Measurements from ENCODE around the gene MCF2. TPM values are rescaled to one million over a fixed set of nuclear protein-coding genes. Genes with fewer than 3 reads are reported as not detected.

MCF2 gene
- total RNA-seq (2012; rRNA removed) (under 0.01 TPM in 1 of 2 replicates, not detected in the other), polyA plus RNA-seq (2012; rRNA removed) (0.07 TPM in 1 of 2 replicates, not detected in the other), Bru-seq, nascent RNA (percentile 15 among the genes with signal in this experiment), BruChase-seq, experiment 1, labeled RNA remaining after a 6-hour chase (percentile 20 among the genes with signal in this experiment), BruChase-seq, experiment 2, labeled RNA remaining after a 2-hour chase (percentile 20 among the genes with signal in this experiment)
- polyA plus RNA-seq (2012; cell fraction: cytosol; rRNA removed): not detected in 2 replicates
- 0.07 TPM in 1 of 2 replicates, not detected in the other for polyA plus RNA-seq (2012; cell fraction: nucleus; rRNA removed; ENCODE audit: low replicate concordance)
- long read RNA-seq: 0 reads

DNA sequence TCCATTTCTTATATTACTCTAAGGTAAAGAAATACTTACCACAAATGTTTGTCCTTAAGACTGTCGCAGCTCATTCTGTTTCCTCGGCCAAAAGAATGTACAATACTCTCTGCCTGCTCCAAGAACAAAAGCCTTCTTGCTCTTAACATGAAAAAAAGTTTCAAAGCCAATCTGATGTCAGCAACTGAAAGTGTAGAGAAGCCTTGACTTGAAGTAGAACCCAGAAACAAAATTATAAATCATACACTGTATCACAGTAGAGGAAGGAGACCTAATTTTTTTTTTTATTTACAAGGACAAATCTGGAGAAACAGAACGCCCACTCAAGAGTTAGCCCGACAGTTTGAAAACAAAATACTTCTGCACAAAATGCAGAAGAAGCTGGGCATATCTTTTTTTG is at the start of gene MCF2:
MCF2 (minus strand) TSS at position 101 of the 400 bp plus-strand sequence. CDS start 56,423 bp downstream, outside the sequence.
- dilution Hi-C loops (cut with HindIII; ENCODE audit: low sequenced_read_pairs, unreplicated experiment): no loop called here
- ChIA-PET POLR2A (ENCODE audit: unreplicated experiment) (no interaction called here), CTCF (no interaction called here)
- no peaks in the 10 kb centered on the region for H3K27me3 ChIP-seq (ENCODE audit: control insufficient read depth, insufficient read depth, low read length)
- no peak within 1 kb of the TSS for H2AK5ac ChIP-seq (ENCODE audit: low read depth, low read length)
- H3K14ac ChIP-seq (replicated peaks; ENCODE audit: low read depth, low read length): no peak within 1 kb of the TSS
- intact Hi-C loops (cut with micrococcal nuclease): no loop called here
- H4K91ac ChIP-seq (ENCODE audit: insufficient read depth, low read depth, low read length): no peak within 1 kb of the TSS
- in situ Hi-C loops (cut with MboI; ENCODE audit: low sequenced_read_pairs): no loop called here
- H3K79me1 ChIP-seq (ENCODE audit: low read depth in 1 of 2, low read length in 2 of 2): no peaks in the 10 kb centered on the region
- H4K20me1 ChIP-seq (ENCODE audit: insufficient read depth, low read length): no peaks in the 10 kb centered on the region
- no peak within 1 kb of the TSS for H3K4me2 ChIP-seq (ENCODE audit: low read depth, low read length)
- H2BK5ac ChIP-seq (ENCODE audit: low read depth, low read length, poor library complexity, severe bottlenecking): no peak within 1 kb of the TSS
- H2BK15ac ChIP-seq (ENCODE audit: low read depth, low read length): no peak within 1 kb of the TSS
- no TSS peak for BruUV-seq (replicated peaks)
- no peak within 1 kb of the TSS for H3K56ac ChIP-seq (ENCODE audit: extremely low read depth, insufficient read depth, low read length)
- H4K8ac ChIP-seq (ENCODE audit: low read depth in 2 of 2, low read length in 2 of 2): no peak within 1 kb of the TSS
- no peak within 1 kb of the TSS for H2AFZ ChIP-seq (replicated peaks; ENCODE audit: low read length, poor library complexity)
- no peaks in the 10 kb centered on the region for H3K9me3 ChIP-seq (ENCODE audit: control insufficient read depth, insufficient read depth, low read length)
- H3K4ac ChIP-seq (ENCODE audit: low read depth, low read length): no peak within 1 kb of the TSS
- no peak within 1 kb of the TSS for H3K27ac ChIP-seq (ENCODE audit: insufficient read depth, low read length)
- ATAC-seq (ENCODE audit: low read depth) (no peak), DNase-seq (no peak)
- H4K5ac ChIP-seq (ENCODE audit: low read depth, low read length): no peak within 1 kb of the TSS
- H2BK20ac ChIP-seq (ENCODE audit: low read depth, low read length): no peak within 1 kb of the TSS
- no peak within 1 kb of the TSS for H3K4me3 ChIP-seq (ENCODE audit: insufficient read depth, low read depth, low read length)
- no peak within 1 kb of the TSS for H2BK120ac ChIP-seq (ENCODE audit: low read depth, low read length)
- no peaks in the 10 kb centered on the region for H3K36me3 ChIP-seq (ENCODE audit: control insufficient read depth, insufficient read depth, low read length)
- no peak within 1 kb of the TSS for H3K23ac ChIP-seq (ENCODE audit: low read depth, low read length)
- H3K4me1 ChIP-seq (ENCODE audit: control insufficient read depth, insufficient read depth, low read length): no peaks in the 10 kb centered on the region
- TF ChIP-seq CEBPB (IDR thresholded peaks at IDR 0.05; ENCODE audit: low read depth, low read length) (no peak), MAZ (IDR thresholded peaks at IDR 0.05; ENCODE audit: borderline replicate concordance, low read depth, low read length) (no peak), MAFK (IDR thresholded peaks at IDR 0.05; ENCODE audit: low read depth, low read length) (no peak), USF2 (IDR thresholded peaks at IDR 0.05; ENCODE audit: low read depth, low read length) (no peak), MXI1 (IDR thresholded peaks at IDR 0.05; ENCODE audit: borderline replicate concordance, low read depth, low read length) (no peak), BHLHE40 (IDR thresholded peaks at IDR 0.05; ENCODE audit: low read depth, low read length) (no peak), RAD21 (IDR thresholded peaks at IDR 0.05; ENCODE audit: low read length) (no peak), CHD1 (IDR thresholded peaks at IDR 0.05; ENCODE audit: low read depth, low read length) (no peak)
- TF ChIP-seq, protein P1, sequence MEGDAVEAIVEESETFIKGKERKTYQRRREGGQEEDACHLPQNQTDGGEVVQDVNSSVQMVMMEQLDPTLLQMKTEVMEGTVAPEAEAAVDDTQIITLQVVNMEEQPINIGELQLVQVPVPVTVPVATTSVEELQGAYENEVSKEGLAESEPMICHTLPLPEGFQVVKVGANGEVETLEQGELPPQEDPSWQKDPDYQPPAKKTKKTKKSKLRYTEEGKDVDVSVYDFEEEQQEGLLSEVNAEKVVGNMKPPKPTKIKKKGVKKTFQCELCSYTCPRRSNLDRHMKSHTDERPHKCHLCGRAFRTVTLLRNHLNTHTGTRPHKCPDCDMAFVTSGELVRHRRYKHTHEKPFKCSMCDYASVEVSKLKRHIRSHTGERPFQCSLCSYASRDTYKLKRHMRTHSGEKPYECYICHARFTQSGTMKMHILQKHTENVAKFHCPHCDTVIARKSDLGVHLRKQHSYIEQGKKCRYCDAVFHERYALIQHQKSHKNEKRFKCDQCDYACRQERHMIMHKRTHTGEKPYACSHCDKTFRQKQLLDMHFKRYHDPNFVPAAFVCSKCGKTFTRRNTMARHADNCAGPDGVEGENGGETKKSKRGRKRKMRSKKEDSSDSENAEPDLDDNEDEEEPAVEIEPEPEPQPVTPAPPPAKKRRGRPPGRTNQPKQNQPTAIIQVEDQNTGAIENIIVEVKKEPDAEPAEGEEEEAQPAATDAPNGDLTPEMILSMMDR (conservative IDR thresholded peaks at IDR 0.05; ENCODE audit: low read depth, low read length): no peak
- H3K9ac ChIP-seq (ENCODE audit: low read depth, low read length): no peak within 1 kb of the TSS
- no peak within 1 kb of the TSS for H2AK9ac ChIP-seq (replicated peaks; ENCODE audit: low read depth, low read length, poor library complexity)
- no peaks in the 10 kb centered on the region for H3K9me1 ChIP-seq (ENCODE audit: insufficient read depth, low read length)
- H3K18ac ChIP-seq (ENCODE audit: low read depth, low read length): no peak within 1 kb of the TSS
- no CpG with 5 or more reads among the region's 4 CpGs for WGBS, 2 experiments (ENCODE audit: extremely low coverage in 2 of 2, insufficient read length in 1 of 2)
